ENCODE data around the gene ADGRL1. TPM values are rescaled to one million over a fixed set of nuclear protein-coding genes. Genes with fewer than 3 reads are reported as not detected.
"Not testable (repeated sequence)": the region's sequence is repeated elsewhere in the genome, so short reads cannot be mapped to it uniquely, and the experiment has no call there.

ADGRL1 gene
- total RNA-seq = 1.4 and 2.2 TPM in 2 replicates

GRCh38 chr19:14205452-14206287 is at the start of gene ADGRL1:
TSS of gene ADGRL1 (minus strand) at chr19:14206169. CDS start at chr19:14183602, 22,567 bp downstream.
- DNase-seq (ENCODE audit: low read depth, low spot score) = not testable (repeated sequence)

DNA sequence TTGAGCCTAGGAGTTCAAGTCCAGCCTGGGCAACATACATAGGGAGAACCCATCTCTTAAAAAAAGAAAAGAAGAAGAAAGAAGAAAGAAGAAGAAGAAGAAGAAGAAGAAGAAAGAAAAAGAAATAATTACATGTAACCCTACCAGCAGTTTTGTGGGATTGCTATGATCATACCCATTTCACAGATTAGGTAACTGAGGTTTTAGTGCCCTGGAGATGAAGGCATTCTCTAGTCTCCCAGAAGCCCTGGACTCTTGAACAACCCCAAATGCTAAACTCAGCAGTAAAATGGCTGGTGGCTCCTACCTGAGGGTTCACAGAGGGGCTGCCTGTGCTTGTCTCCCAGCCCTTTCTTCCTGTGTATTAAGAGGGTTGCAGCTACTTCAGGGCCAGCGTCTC is 49.3 kb upstream of the ADGRL1 start:
- not testable (repeated sequence) for DNase-seq (ENCODE audit: low read depth, low spot score)

DNA sequence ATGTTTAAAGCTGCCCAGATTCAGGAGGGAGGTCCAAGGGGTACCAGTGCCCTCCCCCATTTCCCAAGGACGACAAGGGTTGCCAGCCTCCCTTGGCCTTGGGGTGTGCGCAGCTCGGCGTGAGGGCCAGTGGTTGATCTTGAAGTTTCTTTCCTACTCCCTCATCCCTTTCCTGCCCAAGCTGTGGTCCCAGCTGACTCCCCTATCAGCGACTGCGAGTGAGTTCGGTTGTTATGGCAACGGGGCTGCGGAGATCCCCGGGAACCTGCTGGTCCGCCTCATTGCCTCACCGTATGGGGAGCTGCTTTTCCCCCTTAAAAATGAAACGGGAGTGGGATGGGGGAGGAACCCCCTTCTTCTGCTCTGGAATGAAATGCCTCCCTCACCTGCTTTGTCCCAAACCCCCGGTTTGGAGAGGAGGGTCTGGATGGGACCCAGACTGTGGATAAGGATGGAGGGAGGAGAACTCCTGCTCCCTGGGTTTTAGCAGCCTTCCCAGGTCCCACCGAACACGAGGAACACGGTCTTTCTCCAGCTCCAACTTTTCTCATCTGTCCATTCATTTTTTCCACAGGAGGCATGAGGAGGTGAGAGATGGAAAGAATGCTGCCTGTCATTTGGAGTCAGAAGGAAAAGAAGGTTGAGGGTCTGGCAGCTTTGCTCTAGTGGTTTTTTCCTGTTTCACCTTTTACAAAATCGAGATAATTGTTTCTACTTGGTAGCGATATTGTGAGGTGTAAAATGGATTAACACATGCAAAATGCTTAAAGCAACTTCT is 48.0 kb upstream of the ADGRL1 start:
- not testable (repeated sequence) for DNase-seq (ENCODE audit: low read depth, low spot score)

GRCh38 chr19:14252136-14252535 is 46.2 kb upstream of the ADGRL1 start:
- DNase-seq (ENCODE audit: low read depth, low spot score) = not testable (repeated sequence)

DNA sequence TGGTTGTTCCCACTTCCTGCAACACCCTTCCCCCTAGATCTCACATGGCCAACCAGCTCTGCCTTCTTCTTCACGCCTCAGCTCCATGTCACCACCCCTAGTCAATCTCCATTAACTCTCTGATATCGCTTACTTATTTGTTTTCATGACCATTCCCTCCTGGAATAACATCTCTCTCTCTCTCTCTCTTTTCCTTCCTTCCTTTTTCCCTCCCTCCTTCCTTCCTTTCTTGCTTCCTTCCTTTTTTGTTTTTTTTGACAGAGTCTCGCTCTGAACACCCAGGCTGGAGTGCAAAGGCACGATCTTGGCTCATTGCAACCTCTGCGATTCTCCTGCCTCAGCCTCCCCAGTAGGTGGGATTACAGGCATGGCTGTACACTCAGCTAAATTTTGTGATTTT is 44.9 kb upstream of the ADGRL1 start:
- no peak for DNase-seq (ENCODE audit: low read depth, low spot score)

- DNase-seq (ENCODE audit: low read depth, low spot score) = not testable (repeated sequence)
Measured at GRCh38 chr19:14250315-14250714, 44.3 kb upstream of the ADGRL1 start.

DNA sequence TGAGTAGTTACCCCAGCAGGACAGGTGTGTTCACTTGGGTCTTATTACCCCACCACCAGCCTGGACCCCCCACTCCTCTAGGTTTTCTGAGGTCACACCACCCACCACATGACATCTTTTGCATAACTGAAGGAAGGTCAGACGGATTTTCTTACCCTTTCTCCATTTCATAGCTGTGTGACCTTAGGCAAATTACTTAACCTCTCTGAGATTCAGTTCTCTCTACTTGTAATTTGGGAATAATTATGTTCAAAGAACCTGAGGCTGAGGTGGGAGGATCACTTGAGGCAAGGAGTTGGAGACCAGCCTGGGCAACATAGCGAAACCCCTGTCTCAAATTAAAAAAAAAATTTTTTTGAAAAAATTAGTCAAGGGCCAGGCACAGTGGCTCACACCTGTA is 43.9 kb upstream of the ADGRL1 start:
- not testable (repeated sequence) for DNase-seq (ENCODE audit: low read depth, low spot score)

- not testable (repeated sequence) for DNase-seq (ENCODE audit: low read depth, low spot score)
Measured at GRCh38 chr19:14249012-14249754, 43.2 kb upstream of the ADGRL1 start.

- DNase-seq (ENCODE audit: low read depth, low spot score) = no peak
Measured at GRCh38 chr19:14248578-14249011, 42.6 kb upstream of the ADGRL1 start.

DNA sequence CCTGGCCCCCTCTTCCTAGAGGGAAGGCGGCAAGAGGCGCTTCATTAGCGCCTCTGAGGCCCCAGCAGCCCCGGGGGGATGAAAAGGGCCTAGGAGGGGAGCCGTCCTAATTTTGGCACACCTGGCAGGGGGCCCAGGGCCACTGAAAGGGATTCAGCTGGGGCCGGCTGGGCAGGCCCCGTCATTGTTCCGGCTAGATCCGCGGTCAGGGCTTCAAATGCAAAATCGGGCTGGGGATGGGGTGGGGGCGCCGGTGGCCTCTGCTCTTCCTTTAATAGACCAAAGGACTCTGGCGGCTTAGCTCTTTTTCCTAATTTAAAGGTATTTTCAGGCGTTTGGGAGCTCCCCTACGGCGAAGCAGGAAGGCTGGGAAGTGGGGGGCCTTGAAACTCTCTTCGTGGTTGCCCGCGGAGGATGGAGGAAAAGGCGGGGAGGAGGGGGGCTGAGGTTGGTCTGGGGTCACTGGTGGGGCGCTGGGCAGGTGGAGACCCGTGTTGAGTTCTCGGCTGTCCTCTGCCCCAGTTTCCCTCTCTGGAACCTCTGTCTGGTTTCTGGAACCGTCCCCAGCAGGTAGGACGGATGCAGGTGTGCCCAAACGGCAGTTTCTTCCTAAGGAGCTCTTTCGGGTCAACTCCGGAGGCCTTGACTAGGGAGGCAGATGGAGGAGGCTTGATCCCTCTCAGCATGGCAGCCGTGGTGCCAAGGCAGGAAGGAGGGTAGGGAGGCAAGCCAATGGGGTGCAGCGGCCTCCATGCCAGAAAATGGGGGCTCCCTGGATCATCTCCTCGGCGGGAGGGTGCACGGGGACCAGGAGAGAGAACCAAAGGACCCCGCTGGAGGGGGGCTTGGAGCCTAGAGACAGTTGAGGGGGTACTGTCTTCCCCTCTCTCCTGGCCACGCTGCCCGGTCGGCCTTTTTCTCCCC is 41.8 kb upstream of the ADGRL1 start:
- DNase-seq (ENCODE audit: low read depth, low spot score) = not testable (repeated sequence)

DNA sequence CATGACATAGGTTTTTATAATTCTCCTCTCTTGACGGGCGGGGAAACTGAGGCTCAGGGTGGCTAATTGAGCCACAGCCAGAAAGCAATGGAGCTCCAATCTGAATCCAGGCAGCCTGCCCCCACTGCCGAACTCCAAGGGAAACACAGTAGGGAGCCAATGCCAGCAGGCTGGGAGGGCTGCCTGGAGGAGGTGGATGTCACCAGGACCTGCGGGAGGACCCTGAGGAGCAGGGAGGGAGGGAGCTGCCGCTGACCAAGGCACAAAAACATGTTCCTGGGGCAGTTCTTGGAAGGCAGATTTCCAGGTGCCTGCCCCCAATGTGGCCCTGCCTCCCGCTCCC is 41.2 kb upstream of the ADGRL1 start:
- not testable (repeated sequence) for DNase-seq (ENCODE audit: low read depth, low spot score)

DNA sequence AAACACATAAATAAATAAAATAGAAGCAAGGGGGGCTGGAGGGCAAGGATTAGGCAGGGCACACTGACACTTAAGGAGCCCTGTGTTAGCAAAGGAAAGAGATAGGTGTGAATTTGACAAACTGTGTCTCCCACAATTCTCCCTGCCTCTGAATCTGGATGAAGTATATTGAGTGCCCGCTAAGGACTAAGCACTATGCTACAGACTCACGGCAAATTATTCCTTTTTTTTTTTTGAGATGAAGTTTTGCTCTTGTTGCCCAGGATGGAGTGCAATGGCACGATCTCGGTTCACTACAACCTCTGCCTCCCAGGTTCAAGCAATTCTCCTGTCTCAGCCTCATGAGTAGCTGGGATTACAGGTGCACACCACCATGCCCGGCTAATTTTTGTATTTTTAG is 38.4 kb upstream of the ADGRL1 start:
- not testable (repeated sequence) for DNase-seq (ENCODE audit: low read depth, low spot score)

DNA sequence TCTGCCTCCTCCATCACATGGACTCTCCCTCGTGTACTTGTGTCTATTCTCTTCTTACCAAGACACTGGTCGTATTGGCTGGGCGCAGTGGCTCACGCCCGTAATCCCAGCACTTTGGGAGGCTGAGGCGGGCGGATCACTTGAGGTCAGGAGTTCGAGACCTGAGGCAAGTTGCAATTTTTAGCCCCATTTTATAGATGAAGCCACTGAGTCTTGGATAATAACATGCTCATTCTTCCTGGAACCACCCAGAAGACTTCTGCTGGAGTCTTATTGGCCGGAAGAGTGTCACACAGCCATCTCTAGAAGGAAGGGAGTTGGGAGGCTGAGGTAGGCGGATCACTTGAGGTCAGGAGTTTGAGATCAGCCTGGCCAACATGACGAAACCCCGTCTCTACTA is 37.7 kb upstream of the ADGRL1 start:
- DNase-seq (ENCODE audit: low read depth, low spot score) = not testable (repeated sequence)

DNA sequence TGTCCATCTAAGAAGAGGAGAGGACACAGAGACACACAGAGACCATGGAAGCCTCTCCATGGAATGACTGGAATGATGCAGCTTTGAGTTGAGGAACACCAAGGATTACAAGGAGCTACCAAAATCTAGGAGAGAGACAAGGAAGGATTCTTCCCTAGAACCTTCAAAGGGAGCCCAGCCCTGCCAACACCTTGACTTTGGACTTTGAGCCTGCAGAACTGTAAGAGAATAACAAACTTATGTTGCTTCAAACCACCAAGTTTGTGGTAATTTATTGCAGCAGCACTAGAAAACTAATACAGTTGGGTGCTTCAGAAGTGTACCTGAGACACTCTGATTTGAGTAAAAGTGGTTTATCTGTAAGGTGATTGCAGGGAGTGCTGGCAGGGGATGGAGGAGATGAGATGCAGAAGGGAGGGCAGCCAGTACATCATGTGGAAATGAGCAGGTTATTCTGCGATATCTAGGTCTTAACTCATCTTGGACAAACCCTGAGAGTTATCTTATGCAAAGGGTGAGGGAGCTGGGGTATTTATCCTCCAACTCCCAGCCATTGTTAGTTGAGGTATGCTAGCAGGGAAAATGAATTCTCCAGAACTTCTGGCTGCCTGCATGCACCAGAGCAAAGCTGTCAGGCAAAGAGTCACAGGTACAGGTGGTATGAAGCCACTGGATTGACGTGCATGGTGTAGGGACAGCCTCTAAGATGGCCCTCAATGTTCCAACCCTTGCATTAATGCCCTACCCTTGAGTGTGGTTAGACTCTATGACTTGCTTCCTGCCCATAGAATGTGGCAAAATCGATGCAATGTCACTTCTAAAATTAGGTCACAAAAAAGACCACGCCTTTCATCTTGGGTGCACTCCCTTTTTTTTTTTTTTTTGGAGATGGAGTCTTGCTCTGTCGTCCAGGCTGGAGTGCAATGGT is 31.3 kb upstream of the ADGRL1 start:
- no peak for DNase-seq (ENCODE audit: low read depth, low spot score)

GRCh38 chr19:14232945-14233344 is 27.0 kb upstream of the ADGRL1 start:
- not testable (repeated sequence) for DNase-seq (ENCODE audit: low read depth, low spot score)

- DNase-seq (ENCODE audit: low read depth, low spot score) = not testable (repeated sequence)
Measured at GRCh38 chr19:14228446-14229071, 22.6 kb upstream of the ADGRL1 start.

- DNase-seq (ENCODE audit: low read depth, low spot score) = not testable (repeated sequence)
Measured at GRCh38 chr19:14226498-14226897, 20.5 kb upstream of the ADGRL1 start.

GRCh38 chr19:14222886-14223285 is 16.9 kb upstream of the ADGRL1 start:
- no peak for DNase-seq (ENCODE audit: low read depth, low spot score)

GRCh38 chr19:14221345-14221744 is 15.4 kb upstream of the ADGRL1 start:
- DNase-seq (ENCODE audit: low read depth, low spot score) = not testable (repeated sequence)

Data from pulmonary artery endothelial cell (primary cell).